HepG2 (cell line): ENCODE results near the gene ADGRG1. TPM values are rescaled to one million over a fixed set of nuclear protein-coding genes. Genes with fewer than 3 reads are reported as not detected.
A peak's percentile ranks its signal among the peaks of the same experiment; 100 is the strongest.

Experiments
- AFF4 ChIP-seq: sonication (generic); formaldehyde crosslinking; IDR thresholded peaks from 2 replicates; pipeline ENCODE4 v1.4.0; 2020; ENCODE audit warnings: missing genetic modification reagents
- ATF6 ChIP-seq: sonication (generic); formaldehyde crosslinking; conservative IDR thresholded peaks from 2 replicates; pipeline ENCODE4 v1.4.0; 2020; ENCODE audit warnings: missing genetic modification reagents
- FLYWCH1 ChIP-seq: sonication (generic); formaldehyde crosslinking; IDR thresholded peaks from 2 replicates; pipeline ENCODE4 v1.8.1; 2023; ENCODE audit warnings: mild to moderate bottlenecking, missing genetic modification reagents
- GLI4 ChIP-seq: sonication (generic); formaldehyde crosslinking; IDR thresholded peaks from 2 replicates; pipeline ENCODE4 v1.5.1; 2020; ENCODE audit warnings: missing genetic modification reagents, mild to moderate bottlenecking, moderate library complexity, borderline replicate concordance
- HDAC2 ChIP-seq: sonication (generic); formaldehyde crosslinking; IDR thresholded peaks from 2 replicates; pipeline ENCODE4 v1.4.0; 2020; ENCODE audit warnings: missing genetic modification reagents
- ISL2 ChIP-seq: sonication (generic); formaldehyde crosslinking; IDR thresholded peaks from 2 replicates; pipeline ENCODE4 v1.5.0; 2020; ENCODE audit warnings: missing genetic modification reagents
- MAFK ChIP-seq, 2 experiments: IDR thresholded peaks in 1 of 2; conservative IDR thresholded peaks in 1 of 2; 2 replicates each; pipeline ENCODE4 v1.6.1; 2011; ENCODE audit warnings: improper control_type of control experiment in 2 of 2, low read length in 2 of 2
- NFIC ChIP-seq: IDR thresholded peaks from 2 replicates; pipeline ENCODE4 v1.6.1; 2012; ENCODE audit warnings: mild to moderate bottlenecking, low read length, inconsistent platforms
- ONECUT2 ChIP-seq: sonication (generic); formaldehyde crosslinking; IDR thresholded peaks from 2 replicates; pipeline ENCODE4 v1.4.0; 2020; ENCODE audit warnings: missing genetic modification reagents
- TRAFD1 ChIP-seq: sonication (generic); formaldehyde crosslinking; IDR thresholded peaks from 2 replicates; pipeline ENCODE4 v1.5.1; 2020; ENCODE audit warnings: missing genetic modification reagents, mild to moderate bottlenecking, borderline replicate concordance
- ZNF260 ChIP-seq: sonication (generic); formaldehyde crosslinking; IDR thresholded peaks from 2 replicates; pipeline ENCODE4 v1.4.0; 2020; ENCODE audit warnings: missing genetic modification reagents, low read depth, mild to moderate bottlenecking, borderline replicate concordance
- ZNF44 ChIP-seq: sonication (generic); formaldehyde crosslinking; IDR thresholded peaks from 2 replicates; pipeline ENCODE4 v1.5.1; 2020; ENCODE audit warnings: mild to moderate bottlenecking, missing genetic modification reagents
- ZNF513 ChIP-seq: sonication (generic); formaldehyde crosslinking; conservative IDR thresholded peaks from 2 replicates; pipeline ENCODE4 v1.5.0; 2020; ENCODE audit warnings: missing genetic modification reagents
- ZNF83 ChIP-seq: sonication (generic); formaldehyde crosslinking; IDR thresholded peaks from 2 replicates; pipeline ENCODE4 v1.4.0; 2020; ENCODE audit warnings: missing genetic modification reagents, mild to moderate bottlenecking, borderline replicate concordance
- polyA plus RNA-seq, 8 experiments: library from polyadenylated mRNA; depleted of rRNA in 3 of 8; stranded (reverse) in 7 of 8; unstranded in 1 of 8; fragments of >200 nt; fragmentation: Illumina TruSeq in 4 of 8; extraction: Trizol in 4 of 8; gene quantifications; 2 replicates each; pipeline versions ENCODE4 v1.2.1 to v1.2.3, GENCODE V29; 2011 to 2016; ENCODE audit warnings: low read depth in 4 of 8, missing spikeins in 1 of 8, mixed read lengths in 1 of 8; ENCODE audit not compliant: insufficient read depth in 1 of 8
- total RNA-seq, 5 experiments: library from RNA; depleted of rRNA; stranded (reverse); fragments of >200 nt; fragmentation: Illumina TruSeq; extraction: Trizol; gene quantifications; 2 replicates each; pipeline ENCODE4 v1.2.3, GENCODE V29; 2016; ENCODE audit warnings: low read depth in 1 of 5
- TF ChIP-seq, protein P1 (sequence below): sonication (generic); formaldehyde crosslinking; IDR thresholded peaks from 2 replicates; pipeline ENCODE4 v1.4.0; 2020; ENCODE audit warnings: missing genetic modification reagents
- TF ChIP-seq, protein P2 (sequence below): sonication (generic); formaldehyde crosslinking; IDR thresholded peaks from 2 replicates; pipeline ENCODE4 v1.5.1; 2020; ENCODE audit warnings: missing genetic modification reagents, mild to moderate bottlenecking, borderline replicate concordance

ADGRG1 gene
- total and polyA plus RNA-seq, 2 of the 13 experiments (the other 11 are each of a cell fraction or from before 2014, with no cell fraction given) = 2.7 to 5.9 TPM

DNA sequence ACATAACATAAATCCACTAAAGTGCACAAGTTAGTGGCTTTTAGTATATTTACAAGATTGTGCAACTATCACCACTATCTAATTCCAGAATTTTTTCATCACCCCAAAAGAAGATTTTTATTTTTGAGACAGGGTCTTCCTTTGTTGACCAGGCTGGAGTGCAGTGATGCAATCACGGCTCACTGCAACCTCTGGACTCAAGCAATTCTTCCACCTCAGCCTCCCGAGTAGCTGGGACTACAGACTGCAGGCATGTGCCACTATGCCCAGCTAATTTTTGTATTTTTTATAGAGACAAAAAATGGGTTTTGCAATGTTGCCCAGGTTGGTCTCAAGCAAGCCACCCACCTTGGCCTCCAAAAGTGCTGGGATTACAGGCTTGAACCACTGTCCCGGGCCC is 81.2 kb downstream of the ADGRG1 start (continued):
- TF ChIP-seq GLI4 (CRISPR knock-in tag) (no peak), AFF4 (no peak), NFIC (peak; percentile 28; the same call in 1 of the 2 replicates), ATF6 (CRISPR knock-in tag) (no peak), MAFK (conservative IDR thresholded peaks at IDR 0.05 in 1 of 2, IDR thresholded peaks at IDR 0.05 in 1 of 2; ENCODE audit: low read length in 2 of 2) (no peak), ZNF83 (CRISPR knock-in tag) (no peak), ISL2 (peak; percentile 71), TRAFD1 (no peak), HDAC2 (peak; percentile 76; the same call in 1 of the 2 replicates), ZNF260 (CRISPR knock-in tag) (no peak), ZNF513 (CRISPR knock-in tag) (no peak), FLYWCH1 (CRISPR knock-in tag) (no peak), ZNF44 (CRISPR knock-in tag) (no peak), ONECUT2 (CRISPR knock-in tag) (no peak)
- TF ChIP-seq, protein P1, sequence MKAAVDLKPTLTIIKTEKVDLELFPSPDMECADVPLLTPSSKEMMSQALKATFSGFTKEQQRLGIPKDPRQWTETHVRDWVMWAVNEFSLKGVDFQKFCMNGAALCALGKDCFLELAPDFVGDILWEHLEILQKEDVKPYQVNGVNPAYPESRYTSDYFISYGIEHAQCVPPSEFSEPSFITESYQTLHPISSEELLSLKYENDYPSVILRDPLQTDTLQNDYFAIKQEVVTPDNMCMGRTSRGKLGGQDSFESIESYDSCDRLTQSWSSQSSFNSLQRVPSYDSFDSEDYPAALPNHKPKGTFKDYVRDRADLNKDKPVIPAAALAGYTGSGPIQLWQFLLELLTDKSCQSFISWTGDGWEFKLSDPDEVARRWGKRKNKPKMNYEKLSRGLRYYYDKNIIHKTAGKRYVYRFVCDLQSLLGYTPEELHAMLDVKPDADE (CRISPR knock-in tag) = no peak
- TF ChIP-seq, protein P2, sequence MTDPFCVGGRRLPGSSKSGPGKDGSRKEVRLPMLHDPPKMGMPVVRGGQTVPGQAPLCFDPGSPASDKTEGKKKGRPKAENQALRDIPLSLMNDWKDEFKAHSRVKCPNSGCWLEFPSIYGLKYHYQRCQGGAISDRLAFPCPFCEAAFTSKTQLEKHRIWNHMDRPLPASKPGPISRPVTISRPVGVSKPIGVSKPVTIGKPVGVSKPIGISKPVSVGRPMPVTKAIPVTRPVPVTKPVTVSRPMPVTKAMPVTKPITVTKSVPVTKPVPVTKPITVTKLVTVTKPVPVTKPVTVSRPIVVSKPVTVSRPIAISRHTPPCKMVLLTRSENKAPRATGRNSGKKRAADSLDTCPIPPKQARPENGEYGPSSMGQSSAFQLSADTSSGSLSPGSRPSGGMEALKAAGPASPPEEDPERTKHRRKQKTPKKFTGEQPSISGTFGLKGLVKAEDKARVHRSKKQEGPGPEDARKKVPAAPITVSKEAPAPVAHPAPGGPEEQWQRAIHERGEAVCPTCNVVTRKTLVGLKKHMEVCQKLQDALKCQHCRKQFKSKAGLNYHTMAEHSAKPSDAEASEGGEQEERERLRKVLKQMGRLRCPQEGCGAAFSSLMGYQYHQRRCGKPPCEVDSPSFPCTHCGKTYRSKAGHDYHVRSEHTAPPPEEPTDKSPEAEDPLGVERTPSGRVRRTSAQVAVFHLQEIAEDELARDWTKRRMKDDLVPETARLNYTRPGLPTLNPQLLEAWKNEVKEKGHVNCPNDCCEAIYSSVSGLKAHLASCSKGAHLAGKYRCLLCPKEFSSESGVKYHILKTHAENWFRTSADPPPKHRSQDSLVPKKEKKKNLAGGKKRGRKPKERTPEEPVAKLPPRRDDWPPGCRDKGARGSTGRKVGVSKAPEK = no peak
